HG02840 (cell line): Measurements from ENCODE around the gene PHACTR3.

Experiments used
- ATAC-seq: cut with Tn5 transposase; IDR thresholded peaks from one replicate; pipeline ENCODE4 v1.9.1; 2021; ENCODE audit warnings: mild to moderate bottlenecking, moderate library complexity, moderate number of reproducible peaks; ENCODE audit not compliant: unreplicated experiment, low FRiP score

PHACTR3 gene

GRCh38 chr20:59806578-59806975 is 202.2 kb downstream of the PHACTR3 start:
- no peak for ATAC-seq

- ATAC-seq = no peak
Measured at GRCh38 chr20:59807909-59808728, 203.8 kb downstream of the PHACTR3 start.

- no peak for ATAC-seq
Measured at GRCh38 chr20:59808729-59809381, 204.5 kb downstream of the PHACTR3 start.

- no peak for ATAC-seq
Measured at GRCh38 chr20:59809630-59810448, 205.5 kb downstream of the PHACTR3 start.

- ATAC-seq = no peak
Measured at GRCh38 chr20:59810449-59811187, 206.3 kb downstream of the PHACTR3 start.

GRCh38 chr20:59811681-59812171 is 207.4 kb downstream of the PHACTR3 start:
- no peak for ATAC-seq

GRCh38 chr20:59812286-59813125 is 208.2 kb downstream of the PHACTR3 start:
- ATAC-seq = no peak

- ATAC-seq = no peak
Measured at GRCh38 chr20:59813126-59813947, 209.0 kb downstream of the PHACTR3 start.

- no peak for ATAC-seq
Measured at GRCh38 chr20:59813948-59814839, 209.9 kb downstream of the PHACTR3 start.

GRCh38 chr20:59814840-59815340 is 210.6 kb downstream of the PHACTR3 start:
- no peak for ATAC-seq

GRCh38 chr20:59816146-59816738 is 211.9 kb downstream of the PHACTR3 start:
- no peak for ATAC-seq

GRCh38 chr20:59817406-59817805 is 213.1 kb downstream of the PHACTR3 start:
- no peak for ATAC-seq

- no peak for ATAC-seq
Measured at GRCh38 chr20:59817846-59818615, 213.7 kb downstream of the PHACTR3 start.

- ATAC-seq = no peak
Measured at GRCh38 chr20:59818911-59819310, 214.6 kb downstream of the PHACTR3 start.

- no peak for ATAC-seq
Measured at GRCh38 chr20:59819496-59820203, 215.3 kb downstream of the PHACTR3 start.
